IMR-90 (cell line): Measurements from ENCODE around the gene WDFY2.
"Not testable (repeated sequence)": the region's sequence is repeated elsewhere in the genome, so short reads cannot be mapped to it uniquely, and the experiment has no call there.

Source experiments
- MAFK ChIP-seq: IDR thresholded peaks from 2 replicates; pipeline ENCODE4 v1.6.1; 2012; ENCODE audit warnings: low read depth, low read length, improper control_type of control experiment
- POLR2A ChIP-seq: IDR thresholded peaks from 2 replicates; pipeline ENCODE4 v1.6.1; 2012; ENCODE audit warnings: mild to moderate bottlenecking, low read depth, low read length
- RAD21 ChIP-seq: IDR thresholded peaks from 2 replicates; pipeline ENCODE4 v1.6.1; 2012; ENCODE audit warnings: low read length, improper control_type of control experiment
- SMC3 ChIP-seq: fragments of 150-350 bp; IDR thresholded peaks from 2 replicates; pipeline ENCODE4 v1.6.1; 2016; ENCODE audit warnings: low read depth, mild to moderate bottlenecking, antibody characterized with exemption, low read length, moderate library complexity
- TF ChIP-seq, protein P1 (sequence below): fragments of 150-350 bp; IDR thresholded peaks from 2 replicates; pipeline ENCODE4 v1.6.1; 2017; ENCODE audit warnings: mild to moderate bottlenecking, antibody characterized with exemption, low read length, low read depth

- not testable (repeated sequence) for TF ChIP-seq POLR2A, RAD21, MAFK, SMC3
- TF ChIP-seq, protein P1, sequence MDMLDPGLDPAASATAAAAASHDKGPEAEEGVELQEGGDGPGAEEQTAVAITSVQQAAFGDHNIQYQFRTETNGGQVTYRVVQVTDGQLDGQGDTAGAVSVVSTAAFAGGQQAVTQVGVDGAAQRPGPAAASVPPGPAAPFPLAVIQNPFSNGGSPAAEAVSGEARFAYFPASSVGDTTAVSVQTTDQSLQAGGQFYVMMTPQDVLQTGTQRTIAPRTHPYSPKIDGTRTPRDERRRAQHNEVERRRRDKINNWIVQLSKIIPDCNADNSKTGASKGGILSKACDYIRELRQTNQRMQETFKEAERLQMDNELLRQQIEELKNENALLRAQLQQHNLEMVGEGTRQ: not testable (repeated sequence)
Observed at GRCh38 chr13:51640696-51641095, 56.4 kb downstream of the WDFY2 start.
